Tibial artery (tissue), 4 donors: ENCODE measurements around the gene CD72.
"Not testable (repeated sequence)": the region's sequence is repeated elsewhere in the genome, so short reads cannot be mapped to it uniquely, and the experiment has no call there.

Source experiments
- DNase-seq, 2 donors: peaks; one replicate each; pipeline ENCODE4 v3.0.0-alpha.2; 2019
- H3K27ac ChIP-seq, 2 donors: fragments of 200-600 bp; sonication (generic) in 1 of 2; 1 replicate in 1 of 2; 2 replicates in 1 of 2; pipeline ENCODE4 v1.5.1; 2018 to 2019; ENCODE audit warnings: mild to moderate bottlenecking in 1 of 2
- H3K27me3 ChIP-seq, 2 donors: fragments of 200-600 bp; sonication (generic) in 1 of 2; one replicate each; pipeline versions ENCODE4 v1.5.1 to v1.6.0; 2016 to 2019
- H3K36me3 ChIP-seq, 3 donors: fragments of 200-600 bp; sonication (generic) in 2 of 3; one replicate each; pipeline ENCODE4 v1.5.1; 2016 to 2019; ENCODE audit warnings: mild to moderate bottlenecking in 2 of 3
- H3K4me1 ChIP-seq, 4 donors: fragments of 200-600 bp; sonication (generic) in 2 of 4; 1 replicate in 3 of 4; 2 replicates in 1 of 4; pipeline ENCODE4 v1.5.1; 2016 to 2019
- H3K4me3 ChIP-seq, 2 donors: fragments of 200-600 bp; sonication (generic) in 1 of 2; 1 replicate in 1 of 2; 2 replicates in 1 of 2; pipeline ENCODE4 v1.5.1; 2018 to 2019; ENCODE audit warnings: mild to moderate bottlenecking in 2 of 2
- H3K9me3 ChIP-seq, 3 donors: fragments of 200-600 bp; sonication (generic) in 1 of 3; one replicate each; pipeline ENCODE4 v1.5.1; 2016 to 2019
- CTCF ChIP-seq, 2 experiments: fragments of 200-600 bp in 1 of 2; fragments of 450-650 bp in 1 of 2; IDR thresholded peaks; one replicate each; pipeline ENCODE4 v1.5.1; 2017 to 2019; ENCODE audit warnings: antibody characterized with exemption in 2 of 2, mild to moderate bottlenecking in 1 of 2, moderate library complexity in 1 of 2
- intact Hi-C: fragments of 100-400 bp; cut with DNase I; formaldehyde crosslinking; loops from one replicate; pipeline ENCODE4 v1.15.0; 2023; ENCODE audit warnings: low total_unique reads

The CD72 gene

GRCh38 chr9:35599763-35600604, 18.2 kb downstream of the CD72 start:
- DNase-seq, result no peak
- H3K4me3 ChIP-seq, result no peak overlapping the region
- no peaks in the 10 kb centered on the region for H3K9me3 ChIP-seq
- H3K27me3 ChIP-seq, result no peaks in the 10 kb centered on the region
- intact Hi-C loops, result no loop called here
- H3K4me1 ChIP-seq, result peaks cover 0 to 10% (median 8%) of the 10 kb centered on the region in 4 donors
- no peak overlapping the region for H3K27ac ChIP-seq
- no peaks in the 10 kb centered on the region for H3K36me3 ChIP-seq
- TF ChIP-seq CTCF (IDR thresholded peaks at IDR 0.05), result no peak

GRCh38 chr9:35598866-35599590, 19.2 kb downstream of the CD72 start:
- Histone ChIP-seq H3K4me3 (no peak overlapping the region), H3K4me1 (peaks cover 0 to 10% (median 6%) of the 10 kb centered on the region in 4 donors), H3K36me3 (no peaks in the 10 kb centered on the region), H3K27ac (no peak overlapping the region), H3K27me3 (no peaks in the 10 kb centered on the region), H3K9me3 (peaks cover 0 to 6% (median 2%) of the 10 kb centered on the region in 3 donors)
- intact Hi-C loops, result no loop called here
- TF ChIP-seq CTCF (IDR thresholded peaks at IDR 0.05), result no peak
- no peak for DNase-seq

DNA sequence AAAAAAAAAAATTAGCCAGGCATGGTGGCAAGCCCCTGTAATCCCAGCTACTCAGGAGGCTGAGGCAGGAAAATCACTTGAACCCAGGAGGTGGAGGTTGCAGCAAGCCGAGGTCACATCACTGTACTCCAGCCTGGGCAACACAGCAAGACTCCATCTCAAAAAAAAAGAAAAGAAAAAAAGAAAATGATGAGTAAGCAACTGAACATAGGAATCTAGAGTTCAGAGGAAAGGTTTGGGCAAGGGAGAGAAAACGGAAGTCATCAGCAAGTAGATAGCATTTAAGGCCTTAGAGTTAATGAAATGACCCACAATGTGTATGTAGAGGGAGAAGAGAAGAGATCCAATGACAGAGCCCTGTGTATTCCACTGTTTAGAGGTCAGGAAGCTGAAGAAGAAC, 21.3 kb downstream of the CD72 start:
- H3K9me3 ChIP-seq, result peaks cover 0 to 14% (median 12%) of the 10 kb centered on the region in 3 donors
- H3K27ac ChIP-seq, H3K27me3 ChIP-seq, H3K4me1 ChIP-seq, H3K4me3 ChIP-seq, DNase-seq, intact Hi-C loops, H3K36me3 ChIP-seq: not testable (repeated sequence)

- H3K27me3 ChIP-seq, result no peaks in the 10 kb centered on the region
- no peaks in the 10 kb centered on the region for H3K4me1 ChIP-seq
- intact Hi-C loops, result no loop called here
- DNase-seq, result no peak
- H3K9me3 ChIP-seq, result peaks cover 0 to 14% (median 12%) of the 10 kb centered on the region in 3 donors
- no peak overlapping the region for H3K4me3 ChIP-seq
- no peak for TF ChIP-seq CTCF (IDR thresholded peaks at IDR 0.05)
- H3K27ac ChIP-seq, result no peak overlapping the region
- no peaks in the 10 kb centered on the region for H3K36me3 ChIP-seq
Measured at GRCh38 chr9:35594471-35594870, 23.7 kb downstream of the CD72 start.

- no peak for DNase-seq
- H3K27ac ChIP-seq, result no peak overlapping the region
- H3K27me3 ChIP-seq, result no peaks in the 10 kb centered on the region
- TF ChIP-seq CTCF (IDR thresholded peaks at IDR 0.05), result no peak
- H3K4me3 ChIP-seq, result no peak overlapping the region
- peaks cover 0 to 14% (median 12%) of the 10 kb centered on the region in 3 donors for H3K9me3 ChIP-seq
- H3K36me3 ChIP-seq, result no peaks in the 10 kb centered on the region
- H3K4me1 ChIP-seq, result no peaks in the 10 kb centered on the region
- intact Hi-C loops, result no loop called here
Measured at GRCh38 chr9:35593581-35593980, 24.6 kb downstream of the CD72 start.

DNA sequence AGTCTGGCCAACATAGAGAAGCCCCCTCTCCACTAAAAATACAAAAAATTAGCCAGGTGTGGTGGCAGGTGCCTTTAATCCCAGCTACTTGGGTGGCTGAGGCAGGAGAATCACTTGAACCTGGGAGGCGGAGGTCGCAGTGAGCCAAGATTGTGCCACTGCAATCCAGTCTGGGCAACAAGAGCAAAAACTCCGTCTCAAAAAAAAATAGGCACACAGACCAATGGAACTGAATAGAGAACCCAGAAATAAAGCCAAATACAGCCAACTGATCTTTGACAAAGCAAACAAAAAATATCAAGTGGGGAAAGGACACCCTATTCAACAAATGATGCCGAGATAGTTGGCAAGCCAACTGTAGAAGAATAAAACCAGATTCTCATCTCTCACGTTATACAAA, 29.7 kb downstream of the CD72 start:
- DNase-seq, H3K4me1 ChIP-seq, H3K27ac ChIP-seq, H3K27me3 ChIP-seq, intact Hi-C loops, H3K36me3 ChIP-seq, H3K4me3 ChIP-seq, H3K9me3 ChIP-seq: not testable (repeated sequence)

DNA sequence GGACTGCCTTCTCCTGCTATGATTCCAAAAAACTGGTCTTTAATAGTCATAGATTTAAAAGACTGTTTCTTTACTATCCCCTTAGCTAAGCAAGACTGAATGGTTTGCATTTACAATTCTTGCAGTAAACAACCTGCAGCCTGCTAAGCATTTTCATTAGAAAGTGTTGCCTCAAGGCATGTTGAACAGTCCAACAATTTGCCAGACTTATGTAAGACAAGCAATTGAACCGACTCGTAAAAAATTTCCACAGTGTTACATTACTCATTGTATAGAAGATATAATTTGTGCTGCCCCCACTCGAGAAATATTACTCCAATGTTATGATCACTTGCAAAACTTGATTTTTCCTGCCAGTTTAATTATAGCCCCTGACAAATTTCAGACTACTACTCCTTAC, 33.5 kb downstream of the CD72 start:
- H3K4me1 ChIP-seq, intact Hi-C loops, H3K36me3 ChIP-seq: not testable (repeated sequence)

DNA sequence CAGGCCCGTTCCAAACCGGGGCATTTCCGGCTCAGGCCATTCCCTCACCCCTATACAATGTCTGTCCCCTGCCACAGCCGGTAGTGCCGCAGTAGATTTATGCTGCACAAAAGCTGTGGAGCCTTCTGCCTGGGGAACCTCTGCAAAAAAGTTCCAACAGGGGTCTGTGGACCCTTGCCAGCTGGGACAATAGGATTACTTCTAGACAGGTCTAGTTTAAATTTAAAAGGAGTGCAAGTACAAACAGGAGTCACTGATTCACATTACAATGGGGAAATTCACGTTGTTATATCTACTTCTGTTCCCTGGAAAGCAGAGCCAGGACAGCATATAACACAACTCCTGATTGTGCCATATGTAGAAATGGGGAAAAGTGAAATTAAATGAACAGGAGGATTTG, 34.7 kb downstream of the CD72 start:
- H3K27me3 ChIP-seq, DNase-seq, H3K4me3 ChIP-seq, H3K27ac ChIP-seq, H3K4me1 ChIP-seq, intact Hi-C loops, H3K36me3 ChIP-seq: not testable (repeated sequence)
- peaks cover 0 to 12% (median 5%) of the 10 kb centered on the region in 3 donors for H3K9me3 ChIP-seq

More for the DNA sequence above, 33.5 kb downstream of the CD72 start:
- H3K27me3 ChIP-seq, DNase-seq, H3K9me3 ChIP-seq, H3K4me3 ChIP-seq, H3K27ac ChIP-seq: not testable (repeated sequence)

DNA sequence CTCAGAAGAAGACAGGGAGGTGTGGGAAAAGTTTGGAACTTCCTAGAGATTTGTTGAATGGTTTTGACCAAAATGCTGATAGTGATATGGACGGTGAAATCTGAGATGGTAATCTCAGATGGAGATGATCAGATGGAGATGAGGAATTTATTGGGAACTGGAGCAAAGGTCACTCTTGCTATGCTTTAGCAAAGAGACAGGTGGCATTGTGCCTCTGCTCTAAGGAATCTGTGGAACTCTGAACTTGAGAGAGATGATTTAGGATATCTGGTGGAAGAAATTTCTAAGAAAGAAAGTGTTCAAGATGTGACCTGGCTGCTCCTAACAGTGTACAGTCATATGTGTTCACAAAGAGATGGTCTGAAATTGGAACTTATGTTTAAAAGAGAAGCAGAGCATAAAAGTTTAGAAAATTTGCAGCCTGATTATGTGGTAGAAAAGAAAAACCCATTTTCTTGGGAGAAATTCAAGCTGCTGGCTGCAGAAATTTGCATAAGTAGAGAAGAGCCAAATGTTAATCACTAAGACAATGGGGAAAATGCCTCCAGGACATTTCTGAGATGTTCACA, 38.5 kb downstream of the CD72 start:
- intact Hi-C loops, DNase-seq, H3K27me3 ChIP-seq, H3K4me3 ChIP-seq, H3K4me1 ChIP-seq, H3K36me3 ChIP-seq, H3K27ac ChIP-seq: not testable (repeated sequence)
- peaks cover 0 to 12% (median 5%) of the 10 kb centered on the region in 3 donors for H3K9me3 ChIP-seq
